IMR-90 (cell line): Measurements from ENCODE around the gene DAAM2. TPM values are rescaled to one million over a fixed set of nuclear protein-coding genes. Genes with fewer than 3 reads are reported as not detected.

ENCODE experiments used
- ATAC-seq: fragments of 200-7000 bp; cut with Tn5 transposase; 2 replicates; pipeline ENCODE4 v1.9.1; 2020; ENCODE audit warnings: low read depth, mild to moderate bottlenecking, moderate library complexity
- BruUV-seq: library from RNA; stranded (reverse); fragments of 400-500 nt; replicated peaks from 2 replicates; lab custom pipeline; 2021; lab: Mats Ljungman, UMichigan
- CTCF ChIA-PET: fragments of 300-600 bp; formaldehyde crosslinking; extraction: SDS; loops from one replicate; lab custom pipeline; 2021; ENCODE audit warnings: antibody characterized with exemption; lab: Yijun Ruan, JAX
- POLR2A ChIA-PET: fragments of 300-600 bp; sonication (Branson Sonifier 250); formaldehyde crosslinking; loops from one replicate; lab custom pipeline; 2022; ENCODE audit warnings: antibody characterized with exemption; ENCODE audit not compliant: unreplicated experiment; lab: Charles Lee
- DNase-seq: peaks from one replicate; pipeline ENCODE4 v3.0.0; 2013
- H2AFZ ChIP-seq: replicated peaks from 2 replicates; pipeline ENCODE3; 2013; ENCODE audit warnings: low read length, mild to moderate bottlenecking; ENCODE audit not compliant: poor library complexity
- H2AK5ac ChIP-seq: 2 replicates; pipeline ENCODE4 v1.6.1; 2013; ENCODE audit warnings: low read depth, low read length, inconsistent platforms
- H2AK9ac ChIP-seq: replicated peaks from 2 replicates; pipeline ENCODE3; 2013; ENCODE audit warnings: mild to moderate bottlenecking, low read depth, low read length, moderate library complexity; ENCODE audit not compliant: poor library complexity
- H2BK120ac ChIP-seq: 2 replicates; pipeline ENCODE4 v1.6.1; 2013; ENCODE audit warnings: low read depth, low read length, inconsistent platforms
- H2BK15ac ChIP-seq: 3 replicates; pipeline ENCODE4 v1.6.1; 2013; ENCODE audit warnings: low read depth, low read length, inconsistent platforms
- H2BK20ac ChIP-seq: 2 replicates; pipeline ENCODE4 v1.6.1; 2013; ENCODE audit warnings: low read depth, mild to moderate bottlenecking, inconsistent platforms, low read length, moderate library complexity
- H2BK5ac ChIP-seq: 2 replicates; pipeline ENCODE4 v1.6.1; 2013; ENCODE audit warnings: mild to moderate bottlenecking, low read depth, low read length, inconsistent platforms; ENCODE audit not compliant: poor library complexity, severe bottlenecking
- H3K14ac ChIP-seq: replicated peaks from 2 replicates; pipeline ENCODE4 v1.6.1; 2013; ENCODE audit warnings: low read depth, low read length, inconsistent platforms
- H3K18ac ChIP-seq: 2 replicates; pipeline ENCODE4 v1.6.1; 2013; ENCODE audit warnings: low read depth, low read length, control low read depth
- H3K23ac ChIP-seq: 2 replicates; pipeline ENCODE4 v1.6.1; 2013; ENCODE audit warnings: low read depth, low read length, inconsistent platforms
- H3K27ac ChIP-seq: 2 replicates; pipeline ENCODE4 v1.5.1; 2013; ENCODE audit warnings: mild to moderate bottlenecking, control low read depth, low read length; ENCODE audit not compliant: insufficient read depth
- H3K27me3 ChIP-seq: 2 replicates; pipeline ENCODE4 v1.6.1; 2013; ENCODE audit warnings: low read length; ENCODE audit not compliant: control insufficient read depth, insufficient read depth
- H3K36me3 ChIP-seq: 2 replicates; pipeline ENCODE4 v1.6.1; 2013; ENCODE audit warnings: low read length, mixed read lengths; ENCODE audit not compliant: control insufficient read depth, insufficient read depth
- H3K4ac ChIP-seq: 2 replicates; pipeline ENCODE4 v1.6.1; 2013; ENCODE audit warnings: low read depth, low read length, inconsistent platforms
- H3K4me1 ChIP-seq: 2 replicates; pipeline ENCODE4 v1.6.1; 2013; ENCODE audit warnings: low read length, mixed read lengths; ENCODE audit not compliant: control insufficient read depth, insufficient read depth
- H3K4me2 ChIP-seq: 2 replicates; pipeline ENCODE4 v1.6.1; 2013; ENCODE audit warnings: low read depth, mild to moderate bottlenecking, control low read depth, low read length, moderate library complexity
- H3K4me3 ChIP-seq: 2 replicates; pipeline ENCODE4 v1.5.1; 2013; ENCODE audit warnings: low read depth, mild to moderate bottlenecking, control low read depth, low read length, moderate library complexity; ENCODE audit not compliant: insufficient read depth
- H3K56ac ChIP-seq: 2 replicates; pipeline ENCODE4 v1.6.1; 2013; ENCODE audit warnings: low read length, inconsistent platforms; ENCODE audit not compliant: insufficient read depth; ENCODE audit errors: extremely low read depth
- H3K79me1 ChIP-seq, 2 experiments: 2 replicates each; pipeline ENCODE4 v1.6.1; 2013; ENCODE audit warnings: low read length in 2 of 2, inconsistent platforms in 1 of 2, low read depth in 1 of 2
- H3K9ac ChIP-seq: 2 replicates; pipeline ENCODE4 v1.6.1; 2013; ENCODE audit warnings: low read depth, low read length, control low read depth
- H3K9me1 ChIP-seq: 2 replicates; pipeline ENCODE4 v1.6.1; 2013; ENCODE audit warnings: low read length, inconsistent platforms; ENCODE audit not compliant: insufficient read depth
- H3K9me3 ChIP-seq: 2 replicates; pipeline ENCODE4 v1.6.1; 2013; ENCODE audit warnings: low read length; ENCODE audit not compliant: control insufficient read depth, insufficient read depth
- H4K20me1 ChIP-seq: 2 replicates; pipeline ENCODE4 v1.6.1; 2013; ENCODE audit warnings: low read length, inconsistent platforms; ENCODE audit not compliant: insufficient read depth
- H4K5ac ChIP-seq: 2 replicates; pipeline ENCODE4 v1.6.1; 2013; ENCODE audit warnings: mild to moderate bottlenecking, low read depth, low read length, control low read depth
- H4K8ac ChIP-seq, 2 experiments: 2 replicates each; pipeline ENCODE4 v1.6.1; 2013; ENCODE audit warnings: low read depth in 2 of 2, low read length in 2 of 2, control low read depth in 1 of 2, inconsistent platforms in 1 of 2
- H4K91ac ChIP-seq: 2 replicates; pipeline ENCODE4 v1.6.1; 2013; ENCODE audit warnings: low read depth, low read length, inconsistent platforms; ENCODE audit not compliant: insufficient read depth
- BHLHE40 ChIP-seq: fragments of 150-350 bp; IDR thresholded peaks from 2 replicates; pipeline ENCODE4 v1.6.1; 2016; ENCODE audit warnings: mild to moderate bottlenecking, low read depth, low read length
- CEBPB ChIP-seq: IDR thresholded peaks from 2 replicates; pipeline ENCODE4 v1.6.1; 2012; ENCODE audit warnings: low read depth, low read length, improper control_type of control experiment
- CHD1 ChIP-seq: IDR thresholded peaks from 2 replicates; pipeline ENCODE4 v1.6.1; 2012; ENCODE audit warnings: low read depth, low read length, improper control_type of control experiment
- FOS ChIP-seq: fragments of 150-350 bp; IDR thresholded peaks from 2 replicates; pipeline ENCODE4 v1.6.1; 2016; ENCODE audit warnings: low read depth, low read length
- MAFK ChIP-seq: IDR thresholded peaks from 2 replicates; pipeline ENCODE4 v1.6.1; 2012; ENCODE audit warnings: low read depth, low read length, improper control_type of control experiment
- MAZ ChIP-seq: IDR thresholded peaks from 2 replicates; pipeline ENCODE4 v1.6.1; 2012; ENCODE audit warnings: low read depth, mild to moderate bottlenecking, low read length, improper control_type of control experiment, moderate library complexity, borderline replicate concordance
- MXI1 ChIP-seq: IDR thresholded peaks from 2 replicates; pipeline ENCODE4 v1.6.1; 2012; ENCODE audit warnings: low read depth, mild to moderate bottlenecking, low read length, moderate library complexity, borderline replicate concordance
- RCOR1 ChIP-seq: IDR thresholded peaks from 2 replicates; pipeline ENCODE4 v1.6.1; 2012; ENCODE audit warnings: mild to moderate bottlenecking, low read length, improper control_type of control experiment; ENCODE audit not compliant: insufficient replicate concordance
- RFX5 ChIP-seq: IDR thresholded peaks from 2 replicates; pipeline ENCODE4 v1.8.0; 2012; ENCODE audit warnings: low read depth, mild to moderate bottlenecking, low read length, moderate library complexity
- SMC3 ChIP-seq: fragments of 150-350 bp; IDR thresholded peaks from 2 replicates; pipeline ENCODE4 v1.6.1; 2016; ENCODE audit warnings: low read depth, mild to moderate bottlenecking, antibody characterized with exemption, low read length, moderate library complexity
- USF2 ChIP-seq: fragments of 150-350 bp; IDR thresholded peaks from 2 replicates; pipeline ENCODE4 v1.6.1; 2017; ENCODE audit warnings: mild to moderate bottlenecking, antibody characterized with exemption, low read length, low read depth
- WGBS, 2 experiments: methylation state at CpG; one replicate each; pipeline versions ENCODE4 v1.1.5 to v1.1.7; 2013; ENCODE audit warnings: missing lambda C conversion rate in 2 of 2; ENCODE audit not compliant: insufficient read length in 1 of 2; ENCODE audit errors: extremely low coverage in 2 of 2; 5-methylcytosine and 5-hydroxymethylcytosine counted together
- dilution Hi-C: fragments of 300-500 bp; cut with HindIII; formaldehyde crosslinking; loops from one replicate; pipeline ENCODE4 v1.14.3; 2018; ENCODE audit warnings: low sequenced_read_pairs; ENCODE audit not compliant: unreplicated experiment
- in situ Hi-C: fragments of 300-500 bp; cut with MboI; formaldehyde crosslinking; loops from 3 replicates; pipeline ENCODE4 v1.14.3; 2019; ENCODE audit warnings: low sequenced_read_pairs, inconsistent platforms, mixed read lengths
- intact Hi-C: fragments of 100-400 bp; cut with micrococcal nuclease; formaldehyde crosslinking; loops from 2 replicates; pipeline ENCODE4 v1.10.0; 2022
- polyA plus RNA-seq, 3 experiments: library from polyadenylated mRNA; depleted of rRNA; stranded (reverse); fragments of >200 nt; gene quantifications; 2 replicates each; pipeline ENCODE4 v1.2.3, GENCODE V29; 2012; ENCODE audit warnings: low replicate concordance in 1 of 3
- total RNA-seq: library from RNA; depleted of rRNA; stranded (reverse); fragments of >200 nt; gene quantifications from 2 replicates; pipeline ENCODE4 v1.2.3, GENCODE V29; 2012
- TF ChIP-seq, protein P1 (sequence below): conservative IDR thresholded peaks from 2 replicates; pipeline ENCODE4 v1.5.1; 2012; ENCODE audit warnings: mild to moderate bottlenecking, low read depth, low read length, improper control_type of control experiment

Gene DAAM2
- total and polyA plus RNA-seq, 2 of the 4 experiments (the other 2 are of a cell fraction) = 11.2 to 12.9 TPM

- ATAC-seq = no peak
- intact Hi-C loops (loop anchor here (10.0 kb wide), 1 partner anchor 403 kb away; no protein-coding TSS in a partner anchor), dilution Hi-C loops (no loop called here), in situ Hi-C loops (no loop called here)
- Histone ChIP-seq H4K20me1 (no peaks in the 10 kb centered on the region), H3K56ac (no peak overlapping the region), H2BK120ac (no peak overlapping the region), H3K9me1 (no peaks in the 10 kb centered on the region; the same call in 1 of the 2 replicates), H2AK5ac (no peak overlapping the region), H2BK20ac (no peak overlapping the region), H3K4me2 (no peak overlapping the region), H2BK15ac (no peak overlapping the region), H2BK5ac (no peak overlapping the region), H4K5ac (no peak overlapping the region), H3K27me3 (no peaks in the 10 kb centered on the region), H3K4me3 (no peak overlapping the region), H3K4ac (no peak overlapping the region), H4K91ac (no peak overlapping the region), H2AFZ (no peak overlapping the region), H3K27ac (no peak overlapping the region), H3K18ac (no peak overlapping the region), H3K14ac (no peak overlapping the region), H2AK9ac (no peak overlapping the region), H4K8ac (no peak overlapping the region), H3K79me1 (no peaks in the 10 kb centered on the region), H3K9ac (no peak overlapping the region), H3K9me3 (no peaks in the 10 kb centered on the region), H3K36me3 (peaks cover 39% of the 10 kb centered on the region; the same call in 1 of the 2 replicates), H3K4me1 (no peaks in the 10 kb centered on the region), H3K23ac (no peak overlapping the region)
- 93% methylated on average over 10 of the region's 19 CpGs; no CpG with 5 or more reads in 1 of the 2 experiments for WGBS, 2 experiments
- no TSS peak for BruUV-seq
- no peak for DNase-seq
- TF ChIP-seq RFX5 = no peak
- no peak for TF ChIP-seq CHD1
- no peak for TF ChIP-seq FOS
- TF ChIP-seq, protein P1, sequence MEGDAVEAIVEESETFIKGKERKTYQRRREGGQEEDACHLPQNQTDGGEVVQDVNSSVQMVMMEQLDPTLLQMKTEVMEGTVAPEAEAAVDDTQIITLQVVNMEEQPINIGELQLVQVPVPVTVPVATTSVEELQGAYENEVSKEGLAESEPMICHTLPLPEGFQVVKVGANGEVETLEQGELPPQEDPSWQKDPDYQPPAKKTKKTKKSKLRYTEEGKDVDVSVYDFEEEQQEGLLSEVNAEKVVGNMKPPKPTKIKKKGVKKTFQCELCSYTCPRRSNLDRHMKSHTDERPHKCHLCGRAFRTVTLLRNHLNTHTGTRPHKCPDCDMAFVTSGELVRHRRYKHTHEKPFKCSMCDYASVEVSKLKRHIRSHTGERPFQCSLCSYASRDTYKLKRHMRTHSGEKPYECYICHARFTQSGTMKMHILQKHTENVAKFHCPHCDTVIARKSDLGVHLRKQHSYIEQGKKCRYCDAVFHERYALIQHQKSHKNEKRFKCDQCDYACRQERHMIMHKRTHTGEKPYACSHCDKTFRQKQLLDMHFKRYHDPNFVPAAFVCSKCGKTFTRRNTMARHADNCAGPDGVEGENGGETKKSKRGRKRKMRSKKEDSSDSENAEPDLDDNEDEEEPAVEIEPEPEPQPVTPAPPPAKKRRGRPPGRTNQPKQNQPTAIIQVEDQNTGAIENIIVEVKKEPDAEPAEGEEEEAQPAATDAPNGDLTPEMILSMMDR = no peak
- no peak for TF ChIP-seq MAFK
- no peak for TF ChIP-seq BHLHE40
- TF ChIP-seq USF2 = no peak
- no peak for TF ChIP-seq SMC3
- TF ChIP-seq CEBPB = no peak
- no peak for TF ChIP-seq MAZ
- TF ChIP-seq RCOR1 = no peak
- no peak for TF ChIP-seq MXI1
- ChIA-PET CTCF (no interaction called here), POLR2A (no interaction called here)
These were observed 109.5 kb downstream of the DAAM2 start for GRCh38 chr6:39901670-39902069.
